ENCODE measurements around the gene ZHX3.
"Not testable (repeated sequence)": the region's sequence is repeated elsewhere in the genome, so short reads cannot be mapped to it uniquely, and the experiment has no call there.

ZHX3 gene

DNA sequence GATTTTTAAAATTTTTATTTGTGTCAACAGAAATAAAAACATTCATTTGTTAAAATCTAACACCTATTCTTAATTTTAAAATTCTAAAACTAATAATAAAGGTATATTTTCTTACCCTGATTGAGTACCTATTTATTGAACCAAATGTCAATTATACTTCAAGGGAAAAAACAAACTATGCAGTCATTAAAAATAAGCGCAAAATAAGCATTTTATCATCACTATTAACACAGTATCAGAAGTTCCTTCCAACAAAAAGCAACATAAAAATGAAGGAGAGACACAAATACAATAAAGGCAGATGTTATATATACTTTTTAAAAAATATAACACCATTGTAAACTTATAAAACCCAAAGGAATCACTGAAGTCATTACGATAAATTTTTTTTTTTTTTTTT, 52.7 kb downstream of the ZHX3 start:
- no peak for DNase-seq (ENCODE audit: extremely low read depth in 1 of 2, low read depth in 1 of 2)

- no peak for DNase-seq (ENCODE audit: extremely low read depth in 1 of 2, low read depth in 1 of 2)
Measured at GRCh38 chr20:41261790-41262717, 55.5 kb downstream of the ZHX3 start.

- no peak for DNase-seq (ENCODE audit: extremely low read depth in 1 of 2, low read depth in 1 of 2)
Measured at GRCh38 chr20:41261260-41261659, 56.3 kb downstream of the ZHX3 start.

GRCh38 chr20:41260734-41261220, 56.8 kb downstream of the ZHX3 start:
- DNase-seq (ENCODE audit: extremely low read depth in 1 of 2, low read depth in 1 of 2) = no peak

DNA sequence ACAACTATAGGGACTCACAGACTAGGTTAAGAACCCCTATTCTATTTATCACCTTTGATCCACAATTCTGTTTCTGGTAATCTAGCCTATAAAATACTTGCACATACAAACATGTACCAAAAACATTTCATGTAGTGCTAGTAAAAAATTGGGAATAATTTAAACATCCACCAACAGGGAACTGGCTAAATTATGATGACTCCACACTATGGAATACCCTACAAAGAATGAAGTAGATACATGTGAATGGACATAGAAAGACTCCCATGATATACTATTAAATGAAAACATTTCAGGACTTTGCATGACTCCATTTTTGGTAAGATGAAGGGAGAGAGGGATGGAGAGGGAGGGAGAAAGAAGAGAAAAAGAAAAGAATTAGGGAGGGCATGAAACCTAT, 58.2 kb downstream of the ZHX3 start:
- no peak for DNase-seq (ENCODE audit: extremely low read depth in 1 of 2, low read depth in 1 of 2)

DNA sequence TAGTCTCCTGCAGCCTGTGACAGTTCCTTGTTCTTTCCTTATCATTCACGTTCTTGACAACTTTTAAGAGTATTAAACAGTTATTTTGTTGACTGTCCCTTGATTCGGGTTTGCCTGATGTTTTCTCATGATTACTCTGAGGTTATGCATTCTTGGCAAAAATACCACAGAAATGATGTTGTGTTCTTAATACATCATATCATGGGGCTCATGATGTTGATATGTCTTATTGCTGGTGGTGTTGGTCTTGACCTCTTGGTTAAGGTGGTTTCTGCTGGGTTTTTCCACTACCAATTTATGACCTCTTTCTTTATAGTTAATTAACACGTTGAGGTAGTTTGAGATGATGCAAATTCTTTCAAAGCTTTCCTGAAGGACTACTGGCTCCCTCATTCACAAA, 59.1 kb downstream of the ZHX3 start:
- DNase-seq (ENCODE audit: extremely low read depth in 1 of 2, low read depth in 1 of 2) = no peak

DNA sequence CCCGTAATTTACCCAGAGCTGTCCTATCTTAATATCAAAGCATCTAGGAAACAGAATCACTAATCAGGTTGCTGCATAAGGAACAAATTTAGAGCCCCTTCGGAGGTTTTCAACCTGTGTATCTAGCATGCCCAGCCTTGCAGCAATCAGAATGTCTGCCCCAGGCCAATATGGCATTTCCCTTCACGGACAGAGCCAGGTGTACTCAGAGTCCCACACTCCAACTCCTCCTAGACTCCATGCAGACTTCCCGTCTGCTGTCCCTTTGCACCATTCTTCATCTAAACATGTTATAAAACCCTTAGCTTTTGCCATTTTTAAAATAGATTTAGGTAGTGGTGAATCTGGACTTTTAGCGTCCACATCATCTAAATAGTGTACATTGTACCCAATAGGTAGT, 61.0 kb downstream of the ZHX3 start:
- no peak for DNase-seq (ENCODE audit: extremely low read depth in 1 of 2, low read depth in 1 of 2)

DNA sequence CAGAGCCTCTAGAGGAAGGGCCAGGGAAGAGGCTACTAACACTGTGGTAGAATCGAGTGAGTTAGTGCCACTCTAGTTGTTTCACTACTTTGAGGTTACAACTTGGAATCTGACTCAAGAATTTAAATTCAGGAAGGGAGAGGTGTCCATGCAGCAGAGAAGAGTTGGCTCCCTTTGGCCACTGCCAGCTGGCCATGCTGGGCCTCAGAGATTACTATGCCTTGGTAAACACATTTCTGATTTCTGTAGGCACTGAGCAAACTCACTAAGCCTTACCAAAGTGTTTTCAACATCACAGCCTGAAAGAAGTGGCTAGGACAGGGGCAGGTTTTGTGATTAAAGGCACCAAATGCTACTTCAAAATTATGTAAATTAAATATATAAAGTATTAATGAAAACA, 61.9 kb downstream of the ZHX3 start:
- DNase-seq (ENCODE audit: extremely low read depth in 1 of 2, low read depth in 1 of 2) = no peak

DNA sequence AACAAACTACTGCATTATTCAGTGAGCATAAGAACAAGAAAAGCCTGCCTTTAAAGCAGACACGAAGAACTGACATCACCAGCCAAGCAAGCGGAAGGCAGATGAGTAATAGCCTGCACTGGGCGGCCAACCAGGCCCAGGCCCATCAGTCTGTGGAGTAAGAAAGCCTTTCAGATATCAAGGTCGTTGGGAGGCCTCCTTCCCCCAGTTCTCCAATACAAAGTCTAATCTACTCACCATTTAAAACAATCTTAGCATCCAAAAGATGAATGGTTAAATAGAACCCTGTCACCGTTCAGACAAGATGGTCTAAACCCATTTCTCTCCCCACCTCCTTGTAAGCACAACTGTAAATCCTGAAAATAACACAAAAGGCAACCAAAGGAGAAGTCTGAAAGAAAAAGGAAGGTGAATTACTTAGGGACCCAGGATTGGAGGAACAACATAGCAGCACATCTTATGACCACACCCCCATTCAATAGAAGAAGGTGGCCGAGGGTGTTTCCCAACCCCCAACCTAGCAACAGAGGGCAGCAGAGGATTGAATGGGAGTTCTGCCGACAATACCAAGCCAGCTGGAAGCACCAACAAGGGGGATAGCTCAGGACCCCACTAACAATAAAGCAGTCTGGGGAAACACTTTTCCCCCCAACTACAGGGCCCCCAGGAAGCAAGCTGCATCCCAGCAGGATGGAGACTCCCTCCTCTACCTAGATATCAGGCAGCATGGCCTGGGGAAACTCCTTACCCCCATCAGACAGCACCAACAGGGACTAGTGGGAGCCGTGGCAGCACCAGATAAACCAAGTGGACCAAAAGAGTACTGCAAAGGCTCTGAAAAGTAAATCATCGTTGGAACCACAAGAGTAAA, 67.9 kb downstream of the ZHX3 start:
- DNase-seq (ENCODE audit: extremely low read depth in 1 of 2, low read depth in 1 of 2) = no peak

DNA sequence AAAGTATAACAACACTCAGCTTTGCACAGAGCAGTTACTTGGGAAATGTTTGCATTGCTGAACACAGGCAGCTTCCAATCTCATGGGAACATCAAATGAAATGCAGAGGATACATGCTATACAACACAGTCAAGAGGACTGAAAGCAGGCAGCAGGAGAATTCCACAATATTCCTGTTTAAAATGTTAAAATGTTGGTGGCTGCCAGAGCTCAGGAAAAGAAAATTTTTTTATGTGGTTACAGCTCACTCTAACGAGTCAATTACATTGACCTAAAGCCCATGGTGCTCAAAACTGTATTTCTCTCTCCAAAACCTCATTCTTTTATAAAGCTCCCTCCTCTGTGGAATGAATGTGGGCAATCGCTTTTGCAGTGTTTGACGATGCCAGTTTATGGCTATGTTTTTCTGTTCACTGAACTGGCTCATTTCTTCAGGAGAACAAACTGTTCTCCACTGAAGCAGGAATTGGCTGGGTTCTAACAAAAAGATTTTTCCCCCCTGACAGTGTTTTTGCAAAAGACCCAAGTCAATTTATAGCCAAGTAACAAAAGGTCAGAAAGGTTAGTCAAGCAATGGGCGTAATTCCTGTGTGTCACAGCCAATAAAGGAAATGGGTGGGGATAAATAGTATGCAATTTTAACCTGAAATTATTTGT, 69.0 kb downstream of the ZHX3 start:
- no peak for DNase-seq (ENCODE audit: extremely low read depth in 1 of 2, low read depth in 1 of 2)

DNA sequence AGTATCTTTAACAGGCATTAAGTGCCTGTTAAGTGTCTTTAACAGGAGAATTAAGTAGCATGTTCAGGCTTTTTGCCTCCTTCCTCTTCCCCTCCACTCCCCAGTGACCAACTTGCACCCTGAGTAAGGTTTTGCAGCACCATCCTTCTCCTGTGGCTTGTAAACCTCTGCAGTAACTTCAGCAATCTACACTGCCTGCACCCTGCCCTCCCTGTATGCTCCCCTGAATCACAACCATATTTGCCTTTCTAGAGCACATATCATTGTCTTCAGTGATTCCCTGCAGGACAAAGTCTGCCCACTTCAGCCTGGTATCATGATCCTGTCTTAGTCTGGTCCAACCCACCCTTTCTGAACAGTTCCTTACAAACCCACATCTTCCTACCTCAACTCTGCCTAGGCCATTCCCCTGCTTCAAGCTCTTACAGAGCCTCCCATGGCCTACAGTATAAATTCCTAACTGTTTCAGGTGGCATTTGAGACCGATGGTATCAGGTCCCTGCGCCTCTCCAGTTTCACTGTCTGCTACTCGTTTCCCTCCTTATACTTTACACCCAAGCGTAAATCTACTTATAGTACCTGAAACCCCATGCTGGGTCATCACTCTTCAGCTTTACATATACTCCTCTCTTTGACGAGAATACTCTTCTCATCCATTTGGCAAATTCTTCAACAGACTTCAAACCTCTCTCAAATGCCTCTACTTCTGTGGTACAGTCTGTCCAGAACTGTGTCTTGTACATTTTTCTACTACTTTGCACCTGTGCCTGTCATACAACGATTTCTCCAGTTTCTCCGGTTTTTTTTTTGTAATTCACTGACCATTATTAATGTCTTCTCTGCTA, 69.8 kb downstream of the ZHX3 start:
- DNase-seq (ENCODE audit: extremely low read depth in 1 of 2, low read depth in 1 of 2) = no peak

GRCh38 chr20:41245086-41245707, 72.3 kb downstream of the ZHX3 start:
- DNase-seq (ENCODE audit: extremely low read depth in 1 of 2, low read depth in 1 of 2) = no peak

- no peak for DNase-seq (ENCODE audit: extremely low read depth in 1 of 2, low read depth in 1 of 2)
Measured at GRCh38 chr20:41242807-41243206, 74.7 kb downstream of the ZHX3 start.

GRCh38 chr20:41242352-41242751, 75.2 kb downstream of the ZHX3 start:
- no peak for DNase-seq (ENCODE audit: extremely low read depth in 1 of 2, low read depth in 1 of 2)

DNA sequence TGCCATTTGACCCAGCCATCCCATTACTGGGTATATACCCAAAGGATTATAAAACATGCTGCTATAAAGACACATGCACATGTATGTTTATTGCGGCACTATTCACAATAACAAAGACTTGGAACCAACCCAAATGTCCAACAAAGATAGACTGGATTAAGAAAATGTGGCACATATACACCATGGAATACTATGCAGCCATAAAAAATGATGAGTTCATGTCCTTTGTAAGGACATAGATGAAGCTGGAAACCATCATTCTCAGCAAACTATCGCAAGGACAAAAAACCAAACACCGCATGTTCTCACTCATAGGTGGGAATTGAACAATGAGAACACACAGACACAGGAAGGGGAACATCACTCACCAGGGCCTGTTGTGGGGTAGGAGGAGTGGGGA, 80.3 kb downstream of the ZHX3 start:
- not testable (repeated sequence) for DNase-seq (ENCODE audit: extremely low read depth in 1 of 2, low read depth in 1 of 2)

- DNase-seq (ENCODE audit: extremely low read depth in 1 of 2, low read depth in 1 of 2) = not testable (repeated sequence)
Measured at GRCh38 chr20:41236818-41237217, 80.7 kb downstream of the ZHX3 start.

DNA sequence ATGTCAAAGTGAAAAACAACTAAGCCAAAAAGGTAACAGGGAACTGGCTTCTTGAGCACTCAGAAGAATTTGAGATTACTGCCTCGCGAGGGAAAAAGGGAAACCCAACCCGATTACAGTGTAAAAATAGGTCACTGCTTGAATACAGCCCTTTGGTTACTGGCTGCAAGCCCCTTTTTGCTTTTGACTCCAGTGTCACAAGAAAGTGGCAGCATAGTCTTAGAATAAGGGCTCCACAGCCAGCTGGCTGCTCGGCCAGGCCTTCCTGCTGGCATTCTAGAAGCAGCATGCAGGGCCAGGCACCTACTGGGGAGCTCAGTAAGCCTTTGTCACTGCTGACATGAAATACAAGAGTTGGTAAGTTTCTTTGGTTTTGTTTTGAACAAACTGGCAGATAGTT, 83.0 kb downstream of the ZHX3 start:
- no peak for DNase-seq (ENCODE audit: extremely low read depth in 1 of 2, low read depth in 1 of 2)

DNA sequence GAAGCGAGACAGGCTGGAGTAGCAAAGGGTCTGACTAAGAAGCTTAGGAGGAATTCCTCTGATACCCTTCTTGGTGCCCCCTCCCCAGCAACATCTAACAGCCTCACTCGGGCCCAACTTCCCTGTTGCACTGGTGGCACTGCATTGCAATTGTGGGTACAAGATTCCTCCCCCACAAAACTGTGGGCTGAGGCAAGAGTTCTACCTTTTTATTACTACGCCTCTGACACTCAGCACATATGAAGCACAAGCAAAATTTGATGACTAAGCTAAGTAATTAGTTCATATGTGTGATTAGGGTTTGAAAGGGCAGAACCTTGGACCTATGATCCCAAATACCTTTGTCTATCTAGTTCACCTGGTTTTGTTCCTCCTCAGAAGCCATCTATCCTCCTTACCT, 83.5 kb downstream of the ZHX3 start:
- no peak for DNase-seq (ENCODE audit: extremely low read depth in 1 of 2, low read depth in 1 of 2)

GRCh38 chr20:41232973-41233926, 84.3 kb downstream of the ZHX3 start:
- DNase-seq (ENCODE audit: extremely low read depth in 1 of 2, low read depth in 1 of 2) = no peak

Measured in activated CD8-positive, alpha-beta memory T cell treated with anti-CD3 and anti-CD28 coated beads for 1 hour (primary cell).